ENCODE data around the gene C6orf120. TPM values are rescaled to one million over a fixed set of nuclear protein-coding genes. Genes with fewer than 3 reads are reported as not detected.

The C6orf120 gene
- total and polyA plus RNA-seq, 2 of the 13 experiments (the other 11 are each of a cell fraction or from before 2014, with no cell fraction given): 21.7 to 29.9 TPM

DNA sequence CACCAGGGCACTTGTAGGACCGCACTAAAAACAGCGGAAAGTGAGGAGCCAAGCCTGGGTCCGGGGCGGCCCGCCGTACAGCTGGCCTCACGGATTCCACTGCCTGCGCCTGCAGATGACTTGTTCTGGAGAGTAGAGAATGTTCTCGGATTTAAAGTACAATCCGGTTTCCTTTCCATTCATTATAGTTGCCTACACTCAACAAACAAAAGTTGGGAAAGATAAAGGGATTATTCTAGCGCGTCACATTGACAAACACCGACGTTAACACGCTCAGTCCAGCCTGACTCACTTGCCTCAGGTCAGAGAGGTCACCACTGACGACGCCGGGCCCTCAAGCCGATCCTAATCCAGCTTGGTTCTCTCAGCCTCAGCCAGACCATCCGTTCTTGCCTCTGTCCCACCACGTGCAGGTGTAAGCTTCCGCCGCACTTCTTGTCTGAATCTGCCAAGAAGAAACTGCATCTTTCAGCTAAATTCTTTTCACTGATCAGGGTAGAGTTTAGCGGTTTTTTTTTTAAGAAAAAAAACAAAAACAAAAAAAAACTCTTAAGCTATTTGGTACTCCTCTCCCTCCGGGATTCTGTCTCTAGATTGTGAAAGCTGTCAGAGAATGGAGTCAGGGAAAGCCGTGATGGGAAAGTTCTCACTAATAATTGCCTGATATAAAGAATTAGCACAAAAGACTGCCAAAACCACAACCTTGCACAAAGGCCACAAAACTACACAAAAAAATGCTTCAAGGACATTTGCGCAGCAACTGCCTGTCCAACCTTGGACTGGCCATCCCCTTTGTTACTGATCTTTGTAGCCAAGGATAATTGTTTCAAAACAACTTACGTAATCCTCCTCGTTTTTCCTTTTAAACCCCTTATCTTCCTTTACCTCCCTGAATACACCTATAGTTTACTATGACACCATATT, 23.5 kb downstream of the C6orf120 start (continued):
- TF ChIP-seq, protein P1, sequence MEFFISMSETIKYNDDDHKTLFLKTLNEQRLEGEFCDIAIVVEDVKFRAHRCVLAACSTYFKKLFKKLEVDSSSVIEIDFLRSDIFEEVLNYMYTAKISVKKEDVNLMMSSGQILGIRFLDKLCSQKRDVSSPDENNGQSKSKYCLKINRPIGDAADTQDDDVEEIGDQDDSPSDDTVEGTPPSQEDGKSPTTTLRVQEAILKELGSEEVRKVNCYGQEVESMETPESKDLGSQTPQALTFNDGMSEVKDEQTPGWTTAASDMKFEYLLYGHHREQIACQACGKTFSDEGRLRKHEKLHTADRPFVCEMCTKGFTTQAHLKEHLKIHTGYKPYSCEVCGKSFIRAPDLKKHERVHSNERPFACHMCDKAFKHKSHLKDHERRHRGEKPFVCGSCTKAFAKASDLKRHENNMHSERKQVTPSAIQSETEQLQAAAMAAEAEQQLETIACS (CRISPR knock-in tag; IDR thresholded peaks at IDR 0.05): no peak
- TF ChIP-seq ZNF251 (CRISPR knock-in tag; IDR thresholded peaks at IDR 0.05) (no peak), PHF8 (CRISPR knock-in tag; IDR thresholded peaks at IDR 0.05) (peak; percentile 41; the same call in 1 of the 2 replicates), DNMT1 (CRISPR knock-in tag; IDR thresholded peaks at IDR 0.05) (no peak), ZNF879 (CRISPR knock-in tag; IDR thresholded peaks at IDR 0.05) (0 out of 2 replicates have a peak, but pooled peaks have one; percentile 7), GABPB1 (CRISPR knock-in tag; IDR thresholded peaks at IDR 0.05) (peak; percentile 32; the same call in 1 of the 2 replicates), RBAK (CRISPR knock-in tag; IDR thresholded peaks at IDR 0.05) (0 out of 2 replicates have a peak, but pooled peaks have one; percentile 1), SP5 (CRISPR knock-in tag; IDR thresholded peaks at IDR 0.05; ENCODE audit: borderline replicate concordance, low read depth) (peak; percentile 90), CCAR2 (optimal IDR thresholded peaks at IDR 0.05; ENCODE audit: low read depth, low read length) (no peak), TP53 (CRISPR knock-in tag; conservative IDR thresholded peaks at IDR 0.05) (0 out of 2 replicates have a peak, but pooled peaks have one; percentile 46), KDM1A (CRISPR knock-in tag; IDR thresholded peaks at IDR 0.05) (peak; percentile 73), ZNF441 (CRISPR knock-in tag; IDR thresholded peaks at IDR 0.05; ENCODE audit: borderline replicate concordance) (peak; percentile 13), SAP130 (CRISPR knock-in tag; IDR thresholded peaks at IDR 0.05; ENCODE audit: low read depth) (peak; percentile 84), DPF2 (CRISPR knock-in tag; IDR thresholded peaks at IDR 0.05; ENCODE audit: borderline replicate concordance, low read depth) (peak; percentile 72; the same call in 1 of the 2 replicates), GLI4 (CRISPR knock-in tag; IDR thresholded peaks at IDR 0.05; ENCODE audit: borderline replicate concordance) (peak; percentile 98; the same call in 1 of the 2 replicates), ZNF556 (CRISPR knock-in tag; IDR thresholded peaks at IDR 0.05; ENCODE audit: borderline replicate concordance) (no peak; the same call in 1 of the 2 replicates), ZNF143 (CRISPR knock-in tag; IDR thresholded peaks at IDR 0.05) (peak; percentile 4; the same call in 1 of the 2 replicates), ZNF546 (CRISPR knock-in tag; conservative IDR thresholded peaks at IDR 0.05) (no peak), ZBTB42 (CRISPR knock-in tag; IDR thresholded peaks at IDR 0.05) (peak; percentile 76), RXRB (CRISPR knock-in tag; IDR thresholded peaks at IDR 0.05; ENCODE audit: borderline replicate concordance) (peak; percentile 76)
- TF ChIP-seq, protein P2, sequence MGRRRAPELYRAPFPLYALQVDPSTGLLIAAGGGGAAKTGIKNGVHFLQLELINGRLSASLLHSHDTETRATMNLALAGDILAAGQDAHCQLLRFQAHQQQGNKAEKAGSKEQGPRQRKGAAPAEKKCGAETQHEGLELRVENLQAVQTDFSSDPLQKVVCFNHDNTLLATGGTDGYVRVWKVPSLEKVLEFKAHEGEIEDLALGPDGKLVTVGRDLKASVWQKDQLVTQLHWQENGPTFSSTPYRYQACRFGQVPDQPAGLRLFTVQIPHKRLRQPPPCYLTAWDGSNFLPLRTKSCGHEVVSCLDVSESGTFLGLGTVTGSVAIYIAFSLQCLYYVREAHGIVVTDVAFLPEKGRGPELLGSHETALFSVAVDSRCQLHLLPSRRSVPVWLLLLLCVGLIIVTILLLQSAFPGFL (CRISPR knock-in tag; IDR thresholded peaks at IDR 0.05): no peak
- TF ChIP-seq, protein P3, sequence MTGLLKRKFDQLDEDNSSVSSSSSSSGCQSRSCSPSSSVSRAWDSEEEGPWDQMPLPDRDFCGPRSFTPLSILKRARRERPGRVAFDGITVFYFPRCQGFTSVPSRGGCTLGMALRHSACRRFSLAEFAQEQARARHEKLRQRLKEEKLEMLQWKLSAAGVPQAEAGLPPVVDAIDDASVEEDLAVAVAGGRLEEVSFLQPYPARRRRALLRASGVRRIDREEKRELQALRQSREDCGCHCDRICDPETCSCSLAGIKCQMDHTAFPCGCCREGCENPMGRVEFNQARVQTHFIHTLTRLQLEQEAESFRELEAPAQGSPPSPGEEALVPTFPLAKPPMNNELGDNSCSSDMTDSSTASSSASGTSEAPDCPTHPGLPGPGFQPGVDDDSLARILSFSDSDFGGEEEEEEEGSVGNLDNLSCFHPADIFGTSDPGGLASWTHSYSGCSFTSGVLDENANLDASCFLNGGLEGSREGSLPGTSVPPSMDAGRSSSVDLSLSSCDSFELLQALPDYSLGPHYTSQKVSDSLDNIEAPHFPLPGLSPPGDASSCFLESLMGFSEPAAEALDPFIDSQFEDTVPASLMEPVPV (CRISPR knock-in tag; IDR thresholded peaks at IDR 0.05): 0 out of 2 replicates have a peak, but pooled peaks have one; percentile 5
- TF ChIP-seq, protein P4, sequence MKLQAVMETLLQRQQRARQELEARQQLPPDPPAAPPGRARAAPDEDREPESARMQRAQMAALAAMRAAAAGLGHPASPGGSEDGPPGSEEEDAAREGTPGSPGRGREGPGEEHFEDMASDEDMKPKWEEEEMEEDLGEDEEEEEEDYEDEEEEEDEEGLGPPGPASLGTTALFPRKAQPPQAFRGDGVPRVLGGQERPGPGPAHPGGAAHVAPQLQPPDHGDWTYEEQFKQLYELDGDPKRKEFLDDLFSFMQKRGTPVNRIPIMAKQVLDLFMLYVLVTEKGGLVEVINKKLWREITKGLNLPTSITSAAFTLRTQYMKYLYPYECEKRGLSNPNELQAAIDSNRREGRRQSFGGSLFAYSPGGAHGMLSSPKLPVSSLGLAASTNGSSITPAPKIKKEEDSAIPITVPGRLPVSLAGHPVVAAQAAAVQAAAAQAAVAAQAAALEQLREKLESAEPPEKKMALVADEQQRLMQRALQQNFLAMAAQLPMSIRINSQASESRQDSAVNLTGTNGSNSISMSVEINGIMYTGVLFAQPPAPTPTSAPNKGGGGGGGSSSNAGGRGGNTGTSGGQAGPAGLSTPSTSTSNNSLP (IDR thresholded peaks at IDR 0.05; ENCODE audit: low read depth, low read length): peak; percentile 93
